Osteocyte (in vitro differentiated cells): ENCODE data around the gene TYK2. TPM values are rescaled to one million over a fixed set of nuclear protein-coding genes. Genes with fewer than 3 reads are reported as not detected.
"Not testable (repeated sequence)": the region's sequence is repeated elsewhere in the genome, so short reads cannot be mapped to it uniquely, and the experiment has no call there.

Experiments
- DNase-seq: peaks from one replicate; pipeline ENCODE4 v3.0.0; 2021; ENCODE audit warnings: mixed read lengths; ENCODE audit not compliant: unreplicated experiment; ENCODE audit errors: extremely low spot score
- H3K27ac Mint-ChIP-seq: one replicate; pipeline ENCODE4 v1.8.0; 2021; ENCODE audit warnings: mild to moderate bottlenecking, mixed read lengths; ENCODE audit not compliant: unreplicated experiment
- H3K27me3 Mint-ChIP-seq: one replicate; pipeline ENCODE4 v1.8.0; 2021; ENCODE audit warnings: mixed read lengths; ENCODE audit not compliant: unreplicated experiment
- H3K36me3 Mint-ChIP-seq: one replicate; pipeline ENCODE4 v1.8.0; 2021; ENCODE audit warnings: mixed read lengths; ENCODE audit not compliant: unreplicated experiment
- H3K4me1 Mint-ChIP-seq: one replicate; pipeline ENCODE4 v1.8.0; 2021; ENCODE audit warnings: mixed read lengths; ENCODE audit not compliant: unreplicated experiment
- H3K4me3 Mint-ChIP-seq: one replicate; pipeline ENCODE4 v1.8.0; 2021; ENCODE audit warnings: mild to moderate bottlenecking, moderate library complexity, mixed read lengths; ENCODE audit not compliant: unreplicated experiment
- H3K9me3 Mint-ChIP-seq: one replicate; pipeline ENCODE4 v1.8.0; 2021; ENCODE audit warnings: mixed read lengths; ENCODE audit not compliant: unreplicated experiment
- total RNA-seq: library from RNA; stranded (reverse); gene quantifications from 2 replicates; pipeline ENCODE4 v1.2.1, GENCODE V29; 2021
- TF ChIP-seq, protein P1 (sequence below): fragments of 200-600 bp; sonication (generic); IDR thresholded peaks from 2 replicates; pipeline ENCODE4 v1.5.0; 2021; ENCODE audit warnings: antibody characterized with exemption, mild to moderate bottlenecking, moderate library complexity

Gene TYK2
- total RNA-seq, 1 donor from 2014 or later: 136 TPM

DNA sequence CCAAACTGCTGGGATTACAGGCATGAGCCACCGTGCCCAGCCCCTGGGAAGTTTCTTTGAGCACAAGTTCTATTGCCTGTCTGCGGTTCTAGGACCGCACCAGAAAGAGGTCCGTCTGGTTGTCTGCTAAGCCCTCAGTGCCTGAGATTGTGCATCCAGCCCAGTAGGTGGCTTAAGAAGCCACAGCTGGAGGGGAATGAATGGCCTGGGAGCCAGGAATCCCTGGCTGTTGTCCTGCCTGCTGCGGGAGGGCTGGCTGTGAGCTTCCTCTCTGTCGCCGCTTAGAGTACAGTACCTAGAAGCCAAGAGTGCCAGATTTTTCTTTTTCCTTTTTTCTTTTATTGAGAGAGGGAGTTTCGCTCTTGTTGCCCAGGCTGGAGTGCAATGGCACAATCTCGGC lies 4.2 kb upstream of the TYK2 start:
- Mint-ChIP-seq H3K27me3 (no peaks in the 10 kb centered on the region), H3K36me3 (no peaks in the 10 kb centered on the region), H3K4me3 (no peak overlapping the region), H3K4me1 (peaks cover 10% of the 10 kb centered on the region), H3K9me3 (no peaks in the 10 kb centered on the region), H3K27ac (no peak overlapping the region)
- TF ChIP-seq, protein P1, sequence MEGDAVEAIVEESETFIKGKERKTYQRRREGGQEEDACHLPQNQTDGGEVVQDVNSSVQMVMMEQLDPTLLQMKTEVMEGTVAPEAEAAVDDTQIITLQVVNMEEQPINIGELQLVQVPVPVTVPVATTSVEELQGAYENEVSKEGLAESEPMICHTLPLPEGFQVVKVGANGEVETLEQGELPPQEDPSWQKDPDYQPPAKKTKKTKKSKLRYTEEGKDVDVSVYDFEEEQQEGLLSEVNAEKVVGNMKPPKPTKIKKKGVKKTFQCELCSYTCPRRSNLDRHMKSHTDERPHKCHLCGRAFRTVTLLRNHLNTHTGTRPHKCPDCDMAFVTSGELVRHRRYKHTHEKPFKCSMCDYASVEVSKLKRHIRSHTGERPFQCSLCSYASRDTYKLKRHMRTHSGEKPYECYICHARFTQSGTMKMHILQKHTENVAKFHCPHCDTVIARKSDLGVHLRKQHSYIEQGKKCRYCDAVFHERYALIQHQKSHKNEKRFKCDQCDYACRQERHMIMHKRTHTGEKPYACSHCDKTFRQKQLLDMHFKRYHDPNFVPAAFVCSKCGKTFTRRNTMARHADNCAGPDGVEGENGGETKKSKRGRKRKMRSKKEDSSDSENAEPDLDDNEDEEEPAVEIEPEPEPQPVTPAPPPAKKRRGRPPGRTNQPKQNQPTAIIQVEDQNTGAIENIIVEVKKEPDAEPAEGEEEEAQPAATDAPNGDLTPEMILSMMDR: no peak
- DNase-seq: no peak

DNA sequence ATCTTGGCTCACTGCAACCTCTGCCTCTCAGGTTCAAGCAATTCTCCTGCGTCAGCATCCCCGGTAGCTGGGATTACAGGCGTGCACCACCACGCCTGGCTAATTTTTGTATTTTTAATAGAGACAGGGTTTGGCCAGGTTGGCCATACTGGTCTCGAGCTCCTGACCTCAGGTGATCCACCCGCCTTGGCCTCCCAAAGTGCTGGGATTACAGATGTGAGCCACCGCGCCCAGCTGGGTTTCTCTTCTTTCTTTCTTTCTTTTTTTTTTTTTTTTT lies 2.8 kb upstream of the TYK2 start:
- H3K27me3 Mint-ChIP-seq, H3K36me3 Mint-ChIP-seq: not testable (repeated sequence)

DNA sequence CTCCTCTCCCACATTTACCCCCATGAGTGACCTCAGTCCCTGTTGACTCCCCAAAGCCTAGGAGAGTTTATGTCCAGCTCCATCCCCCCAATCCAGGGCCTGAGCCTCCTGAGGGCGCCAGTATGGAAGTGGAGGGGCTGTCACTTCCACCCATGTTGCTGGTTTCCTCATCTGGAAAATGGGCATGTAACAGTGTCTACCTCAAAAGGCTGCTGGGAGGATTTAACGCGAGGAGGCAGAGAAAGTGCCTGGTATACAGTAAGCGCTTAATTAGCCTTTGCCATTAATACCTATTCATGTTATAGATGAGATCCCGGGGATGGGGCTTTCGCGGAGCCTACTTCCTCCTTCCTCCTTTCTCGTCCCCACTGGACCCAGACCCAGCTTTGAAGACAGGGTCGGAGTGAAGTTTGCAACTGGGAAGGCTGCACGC lies 476 bp downstream of the TYK2 start:
- no peaks in the 10 kb centered on the region for H3K27me3 Mint-ChIP-seq
- DNase-seq: no peak
- H3K9me3 Mint-ChIP-seq: no peaks in the 10 kb centered on the region
- H3K27ac Mint-ChIP-seq: peak overlapping the region; percentile 76
- peaks cover 12% of the 10 kb centered on the region for H3K4me1 Mint-ChIP-seq
- TF ChIP-seq, protein P1: no peak
- H3K4me3 Mint-ChIP-seq: peak overlapping the region; percentile 92
- H3K36me3 Mint-ChIP-seq: peaks cover 14% of the 10 kb centered on the region

More for the DNA sequence above, 2.8 kb upstream of the TYK2 start:
- DNase-seq, H3K9me3 Mint-ChIP-seq, H3K4me3 Mint-ChIP-seq, H3K27ac Mint-ChIP-seq: not testable (repeated sequence)
- peaks cover 12% of the 10 kb centered on the region for H3K4me1 Mint-ChIP-seq

DNA sequence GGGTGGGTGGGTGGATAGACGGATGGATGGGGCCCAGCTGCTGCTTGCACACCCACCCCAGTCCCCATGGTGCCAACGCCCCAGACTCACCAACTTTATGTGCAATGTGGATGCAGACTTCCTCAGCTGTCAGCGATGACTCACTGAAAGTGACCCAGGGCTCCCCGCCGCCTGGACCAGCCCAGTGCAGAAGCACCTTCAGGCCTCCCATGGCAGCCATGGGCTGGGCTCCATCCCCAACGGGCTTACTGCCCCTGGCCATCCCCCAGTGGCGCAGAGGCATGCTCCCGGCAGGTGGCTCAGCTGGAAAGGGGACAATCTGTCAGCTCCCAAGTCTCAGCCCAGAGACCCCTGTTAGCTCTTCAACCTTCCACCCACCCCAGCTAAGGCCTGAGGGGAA lies 2.2 kb downstream of the TYK2 start:
- Mint-ChIP-seq H3K4me3 (no peak overlapping the region), H3K27me3 (no peaks in the 10 kb centered on the region), H3K9me3 (no peaks in the 10 kb centered on the region), H3K4me1 (peaks cover 12% of the 10 kb centered on the region), H3K27ac (no peak overlapping the region), H3K36me3 (peaks cover 16% of the 10 kb centered on the region)
- TF ChIP-seq, protein P1: no peak
- DNase-seq: no peak

DNA sequence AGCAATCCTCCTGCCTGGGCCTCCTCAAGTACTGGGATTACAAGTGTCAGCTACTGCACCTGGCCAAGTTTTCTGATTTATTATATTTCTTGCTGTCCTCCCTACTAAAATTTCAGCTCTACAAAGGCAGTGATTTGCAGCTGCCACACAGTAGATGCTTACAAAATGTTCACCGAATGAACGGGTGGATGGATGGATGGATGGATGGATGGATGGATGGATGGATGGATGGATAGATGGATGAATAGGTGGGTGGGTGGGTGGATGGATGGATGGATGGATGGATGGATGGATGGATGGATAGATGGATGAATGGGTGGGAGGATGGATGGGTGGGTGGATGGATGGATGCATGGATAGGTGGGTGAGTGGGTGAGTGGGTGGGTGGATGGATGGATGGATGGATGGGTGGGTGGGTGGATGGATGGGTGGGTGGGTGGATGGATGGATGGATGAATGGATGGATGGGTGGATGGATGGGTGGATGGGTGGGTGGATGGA lies 3.2 kb downstream of the TYK2 start:
- peaks cover 12% of the 10 kb centered on the region for H3K4me1 Mint-ChIP-seq
- not testable (repeated sequence) for DNase-seq, H3K9me3 Mint-ChIP-seq, H3K27ac Mint-ChIP-seq, H3K4me3 Mint-ChIP-seq, H3K27me3 Mint-ChIP-seq
- peaks cover 16% of the 10 kb centered on the region for H3K36me3 Mint-ChIP-seq

DNA sequence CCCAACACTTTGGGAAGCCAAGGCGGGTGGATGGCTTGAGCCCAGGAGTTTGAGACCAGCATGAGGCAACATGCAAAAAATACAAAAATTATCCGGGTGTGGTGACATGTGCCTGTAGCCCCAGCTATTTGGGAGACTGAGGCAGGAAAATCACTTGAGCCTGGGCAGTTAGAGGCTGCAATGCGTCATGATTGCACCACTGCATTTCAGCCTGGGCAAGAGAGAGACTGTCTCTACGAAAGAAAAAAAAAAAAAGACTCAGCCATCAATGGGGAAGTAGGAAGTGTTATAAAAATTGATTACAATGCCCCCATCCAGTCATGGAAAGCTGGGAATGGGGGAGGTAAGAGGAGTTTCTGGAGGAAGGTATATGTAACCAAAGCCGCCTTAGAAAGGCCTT lies 5.4 kb downstream of the TYK2 start:
- H3K9me3 Mint-ChIP-seq: no peaks in the 10 kb centered on the region
- no peak for DNase-seq
- H3K4me1 Mint-ChIP-seq: peaks cover 5% of the 10 kb centered on the region
- TF ChIP-seq, protein P1: no peak
- peaks cover 21% of the 10 kb centered on the region for H3K36me3 Mint-ChIP-seq
- no peak overlapping the region for H3K27ac Mint-ChIP-seq
- H3K27me3 Mint-ChIP-seq: no peaks in the 10 kb centered on the region
- no peak overlapping the region for H3K4me3 Mint-ChIP-seq
